DND-41 (cell line): ENCODE measurements around the gene CFAP221.

Source experiments
- ATAC-seq: fragments of 200-7000 bp; cut with Tn5 transposase; 3 replicates; pipeline ENCODE4 v1.9.1; 2021; ENCODE audit warnings: low read depth; ENCODE audit not compliant: insufficient read depth
- DNase-seq: peaks from one replicate; pipeline ENCODE4 v3.0.0-alpha.2; 2020
- H2AFZ ChIP-seq: 2 replicates; pipeline ENCODE4 v1.6.0; 2012; ENCODE audit warnings: low read depth, low read length
- H3K27ac ChIP-seq: 2 replicates; pipeline ENCODE4 v1.5.1; 2012; ENCODE audit warnings: low read length, inconsistent platforms
- H3K27me3 ChIP-seq: fragments of 200-600 bp; sonication (generic); 2 replicates; pipeline ENCODE4 v1.6.0; 2012; ENCODE audit warnings: low read length, mild to moderate bottlenecking, inconsistent platforms; ENCODE audit not compliant: insufficient read depth, poor library complexity
- H3K36me3 ChIP-seq: 2 replicates; pipeline ENCODE4 v1.5.1; 2012; ENCODE audit warnings: low read length, inconsistent platforms; ENCODE audit not compliant: insufficient read depth
- H3K4me1 ChIP-seq: 2 replicates; pipeline ENCODE4 v1.5.1; 2012; ENCODE audit warnings: mild to moderate bottlenecking, low read length; ENCODE audit not compliant: insufficient read depth
- H3K4me2 ChIP-seq: 2 replicates; pipeline ENCODE4 v1.6.0; 2012; ENCODE audit warnings: mild to moderate bottlenecking, moderate library complexity, low read length, inconsistent platforms; ENCODE audit not compliant: insufficient read depth
- H3K4me3 ChIP-seq, 2 experiments: fragments of 200-600 bp in 1 of 2; shearing (Covaris generic) in 1 of 2; 2 replicates each; pipeline ENCODE4 v1.5.1; 2012 to 2016; ENCODE audit warnings: inconsistent platforms in 2 of 2, low read length in 2 of 2, mild to moderate bottlenecking in 2 of 2, low read depth in 1 of 2, moderate library complexity in 1 of 2
- H3K79me2 ChIP-seq: 2 replicates; pipeline ENCODE4 v1.6.0; 2012; ENCODE audit warnings: low read length, inconsistent platforms; ENCODE audit not compliant: insufficient read depth
- H3K9ac ChIP-seq: 2 replicates; pipeline ENCODE4 v1.6.0; 2012; ENCODE audit warnings: low read depth, mild to moderate bottlenecking, inconsistent platforms, low read length, moderate library complexity
- H3K9me3 ChIP-seq: 2 replicates; pipeline ENCODE4 v1.5.1; 2012; ENCODE audit warnings: low read length, moderate library complexity, mild to moderate bottlenecking, inconsistent platforms; ENCODE audit not compliant: insufficient read depth, severe bottlenecking
- H4K20me1 ChIP-seq: 2 replicates; pipeline ENCODE4 v1.6.0; 2012; ENCODE audit warnings: low read length; ENCODE audit not compliant: insufficient read depth
- EZH2 ChIP-seq: IDR thresholded peaks from 3 replicates; pipeline ENCODE4 v1.6.1; 2012; ENCODE audit warnings: borderline replicate concordance, low read depth, mild to moderate bottlenecking, moderate library complexity, low read length, inconsistent platforms; ENCODE audit not compliant: severe bottlenecking
- TF ChIP-seq, protein P1 (sequence below): IDR thresholded peaks from 2 replicates; pipeline ENCODE4 v1.5.1; 2012; ENCODE audit warnings: borderline replicate concordance, low read length, moderate library complexity, mild to moderate bottlenecking; ENCODE audit not compliant: poor library complexity, severe bottlenecking; ENCODE audit errors: extremely low read depth

The CFAP221 gene

DNA sequence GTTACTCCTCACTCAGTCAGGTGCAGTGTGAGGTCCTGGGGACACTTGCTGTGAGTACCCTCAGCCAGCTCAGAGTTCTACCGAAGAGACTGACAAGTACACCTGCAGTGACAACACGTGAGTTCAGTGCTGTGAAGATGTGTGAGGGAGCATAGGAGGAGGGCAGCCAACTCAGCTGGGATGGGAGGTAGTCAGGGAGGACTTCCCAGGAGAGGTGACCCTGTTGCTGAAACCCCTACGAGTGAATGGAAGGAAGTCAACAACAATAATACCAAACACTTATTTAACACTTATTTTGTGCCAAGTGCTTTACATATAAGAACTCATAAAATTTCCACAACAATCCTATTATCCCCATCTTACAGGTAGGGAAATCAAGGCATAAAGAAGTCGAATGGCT, 145.0 kb downstream of the CFAP221 start:
- DNase-seq (no peak), ATAC-seq (no peak)
- peaks cover 5% of the 10 kb centered on the region for H3K4me1 ChIP-seq
- no peak overlapping the region for H3K4me2 ChIP-seq
- no peak overlapping the region for H3K27ac ChIP-seq
- H3K79me2 ChIP-seq = no peaks in the 10 kb centered on the region
- no peak overlapping the region for H3K9ac ChIP-seq
- no peaks in the 10 kb centered on the region for H3K9me3 ChIP-seq
- H4K20me1 ChIP-seq = no peaks in the 10 kb centered on the region
- H3K4me3 ChIP-seq = no peak overlapping the region
- no peak for TF ChIP-seq EZH2
- TF ChIP-seq, protein P1, sequence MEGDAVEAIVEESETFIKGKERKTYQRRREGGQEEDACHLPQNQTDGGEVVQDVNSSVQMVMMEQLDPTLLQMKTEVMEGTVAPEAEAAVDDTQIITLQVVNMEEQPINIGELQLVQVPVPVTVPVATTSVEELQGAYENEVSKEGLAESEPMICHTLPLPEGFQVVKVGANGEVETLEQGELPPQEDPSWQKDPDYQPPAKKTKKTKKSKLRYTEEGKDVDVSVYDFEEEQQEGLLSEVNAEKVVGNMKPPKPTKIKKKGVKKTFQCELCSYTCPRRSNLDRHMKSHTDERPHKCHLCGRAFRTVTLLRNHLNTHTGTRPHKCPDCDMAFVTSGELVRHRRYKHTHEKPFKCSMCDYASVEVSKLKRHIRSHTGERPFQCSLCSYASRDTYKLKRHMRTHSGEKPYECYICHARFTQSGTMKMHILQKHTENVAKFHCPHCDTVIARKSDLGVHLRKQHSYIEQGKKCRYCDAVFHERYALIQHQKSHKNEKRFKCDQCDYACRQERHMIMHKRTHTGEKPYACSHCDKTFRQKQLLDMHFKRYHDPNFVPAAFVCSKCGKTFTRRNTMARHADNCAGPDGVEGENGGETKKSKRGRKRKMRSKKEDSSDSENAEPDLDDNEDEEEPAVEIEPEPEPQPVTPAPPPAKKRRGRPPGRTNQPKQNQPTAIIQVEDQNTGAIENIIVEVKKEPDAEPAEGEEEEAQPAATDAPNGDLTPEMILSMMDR = no peak
- no peaks in the 10 kb centered on the region for H3K27me3 ChIP-seq
- peaks cover 16% of the 10 kb centered on the region; the same call in 1 of the 2 replicates for H3K36me3 ChIP-seq
- no peak overlapping the region for H2AFZ ChIP-seq

DNA sequence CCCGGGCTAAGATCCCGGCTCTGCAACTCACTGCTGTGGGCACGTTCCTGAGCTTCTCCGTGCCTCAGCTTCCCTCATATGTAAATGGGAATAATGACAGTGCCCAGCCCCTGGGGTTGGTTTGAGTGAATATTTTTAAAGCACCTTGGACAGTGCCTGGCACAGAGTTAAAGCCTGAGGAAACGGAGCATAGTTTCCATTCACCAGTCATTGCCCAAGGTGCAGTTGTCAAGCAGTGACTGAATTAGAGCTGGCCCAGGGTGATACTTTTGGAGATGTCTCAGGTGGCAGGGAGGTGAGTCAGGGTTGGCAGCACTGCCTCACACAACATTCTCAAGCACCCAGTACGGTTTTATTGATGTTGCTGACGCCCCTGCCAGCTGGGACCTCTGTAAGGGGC, 146.9 kb downstream of the CFAP221 start:
- H3K4me3 ChIP-seq = no peak overlapping the region
- H2AFZ ChIP-seq = no peak overlapping the region
- H3K4me1 ChIP-seq = peaks cover 23% of the 10 kb centered on the region
- H3K27me3 ChIP-seq = no peaks in the 10 kb centered on the region
- no peaks in the 10 kb centered on the region for H3K9me3 ChIP-seq
- peaks cover 14% of the 10 kb centered on the region; the same call in 1 of the 2 replicates for H3K36me3 ChIP-seq
- H4K20me1 ChIP-seq = no peaks in the 10 kb centered on the region
- no peak overlapping the region for H3K4me2 ChIP-seq
- H3K9ac ChIP-seq = no peak overlapping the region
- ATAC-seq (no peak), DNase-seq (no peak)
- no peak overlapping the region for H3K27ac ChIP-seq
- no peaks in the 10 kb centered on the region for H3K79me2 ChIP-seq
- TF ChIP-seq EZH2 = no peak

DNA sequence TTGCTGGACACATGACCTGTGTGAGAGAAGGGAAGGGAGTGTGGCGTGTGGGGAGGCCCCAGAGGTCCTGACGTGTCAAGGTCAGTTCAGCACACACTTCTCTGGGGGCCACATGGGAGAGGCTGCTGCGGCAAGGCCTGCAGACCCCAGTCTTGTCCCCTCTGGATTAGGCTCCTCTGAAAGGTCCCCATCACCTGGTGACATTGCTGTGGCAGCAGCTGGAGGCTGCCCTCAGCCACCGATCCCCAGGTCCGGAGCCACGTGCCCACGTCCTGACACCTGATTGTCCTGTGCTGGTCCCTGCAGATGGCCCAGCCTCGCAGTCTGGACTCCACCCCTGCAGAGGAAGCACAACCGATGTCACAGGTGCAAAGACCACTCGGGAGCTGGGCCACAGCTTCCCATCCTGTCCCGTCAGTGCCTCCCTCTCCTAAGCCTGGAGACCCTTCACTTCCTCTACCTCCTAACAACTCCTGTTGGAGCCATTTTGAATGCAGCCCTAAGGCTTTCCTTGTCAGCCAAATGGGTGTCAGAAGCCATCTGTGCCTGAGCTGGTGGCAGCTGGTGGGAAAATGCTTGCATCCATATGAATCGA, 147.5 kb downstream of the CFAP221 start:
- no peak for DNase-seq
- Histone ChIP-seq H3K27me3 (no peaks in the 10 kb centered on the region), H3K4me2 (no peak overlapping the region), H4K20me1 (no peaks in the 10 kb centered on the region), H3K36me3 (0 out of 2 replicates have a peak, but pooled peaks cover 10% of the 10 kb centered on the region), H3K79me2 (no peaks in the 10 kb centered on the region), H3K9me3 (no peaks in the 10 kb centered on the region), H2AFZ (no peak overlapping the region), H3K4me3 (no peak overlapping the region), H3K9ac (no peak overlapping the region), H3K27ac (no peak overlapping the region), H3K4me1 (peaks cover 23% of the 10 kb centered on the region)
- no peak for ATAC-seq
- TF ChIP-seq, protein P1 = no peak
- no peak for TF ChIP-seq EZH2

DNA sequence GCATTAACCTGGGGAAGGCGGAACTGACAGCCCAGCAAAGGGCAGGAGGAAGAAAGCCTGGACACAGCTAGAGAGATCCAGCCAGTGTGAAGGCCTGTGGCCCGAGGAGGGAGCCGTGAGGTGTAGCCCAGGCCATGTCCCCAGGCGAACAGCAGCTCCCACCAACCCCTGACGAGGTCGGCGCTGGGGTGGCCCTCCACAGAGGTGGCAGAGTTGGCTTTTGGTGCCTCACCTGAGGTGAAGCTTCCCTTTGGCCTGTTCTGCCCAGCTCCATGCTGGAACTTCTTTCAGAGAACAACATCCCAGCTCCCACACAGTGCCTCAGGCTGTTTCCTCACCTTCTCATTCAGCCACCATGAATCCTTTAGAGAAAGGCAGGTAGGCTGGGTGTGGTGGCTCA, 148.1 kb downstream of the CFAP221 start:
- ATAC-seq (no peak), DNase-seq (no peak)
- TF ChIP-seq, protein P1 = no peak
- H3K36me3 ChIP-seq = 0 out of 2 replicates have a peak, but pooled peaks cover 6% of the 10 kb centered on the region
- H2AFZ ChIP-seq = no peak overlapping the region
- peaks cover 23% of the 10 kb centered on the region for H3K4me1 ChIP-seq
- no peaks in the 10 kb centered on the region for H4K20me1 ChIP-seq
- no peak overlapping the region for H3K4me3 ChIP-seq
- no peak overlapping the region for H3K4me2 ChIP-seq
- no peaks in the 10 kb centered on the region for H3K27me3 ChIP-seq
- no peak overlapping the region for H3K27ac ChIP-seq
- no peaks in the 10 kb centered on the region for H3K79me2 ChIP-seq
- no peaks in the 10 kb centered on the region for H3K9me3 ChIP-seq
- H3K9ac ChIP-seq = no peak overlapping the region
